K562 (cell line): ENCODE measurements around the gene SCAMP5. TPM values are rescaled to one million over a fixed set of nuclear protein-coding genes. Genes with fewer than 3 reads are reported as not detected.

ENCODE experiments used
- ARID2 ChIP-seq: fragments of 450-650 bp; IDR thresholded peaks from 2 replicates; pipeline ENCODE4 v1.6.1; 2017; ENCODE audit warnings: antibody characterized with exemption, mild to moderate bottlenecking
- GABPA ChIP-seq: fragments of 200-800 bp; sonication (Bioruptor generic); conservative IDR thresholded peaks from 2 replicates; pipeline ENCODE4 v1.6.1; 2016; ENCODE audit warnings: low read depth, missing genetic modification characterization, missing compliant biosample characterization
- SMARCC2 ChIP-seq: fragments of 450-650 bp; IDR thresholded peaks from 2 replicates; pipeline ENCODE4 v1.6.1; 2017; ENCODE audit warnings: antibody characterized with exemption, moderate library complexity, mild to moderate bottlenecking, low read depth
- ZNF780A ChIP-seq: fragments of 250-450 bp; sonication (Bioruptor Pico); IDR thresholded peaks from 2 replicates; pipeline ENCODE4 v1.5.0; 2021; ENCODE audit warnings: mild to moderate bottlenecking
- polyA plus RNA-seq, 8 experiments: library from polyadenylated mRNA; depleted of rRNA in 4 of 8; stranded (reverse) in 5 of 8; unstranded in 3 of 8; fragments of >200 nt; fragmentation: Nextera tagmentation in 2 of 8; fragmentation: Illumina TruSeq in 1 of 8; extraction: Ambion mirVana in 2 of 8; extraction: Trizol in 1 of 8; gene quantifications; 2 replicates each; pipeline versions ENCODE4 v1.2.1 to v1.2.3, GENCODE V29; 2011 to 2014; ENCODE audit warnings: inconsistent platforms in 1 of 8, missing spikeins in 1 of 8
- total RNA-seq, 7 experiments: library from RNA; depleted of rRNA in 6 of 7; stranded (reverse); fragments of >200 nt in 6 of 7; fragmentation: Illumina TruSeq in 2 of 7; extraction: Trizol in 2 of 7; gene quantifications; 2 replicates each; pipeline versions ENCODE4 v1.2.1 to v1.2.3, GENCODE V29; 2011 to 2021; ENCODE audit warnings: low replicate concordance in 1 of 7
- TF ChIP-seq, protein P1 (sequence below): IDR thresholded peaks from 3 replicates; pipeline ENCODE4 v1.6.1; 2011; ENCODE audit warnings: borderline replicate concordance, mild to moderate bottlenecking, moderate library complexity; ENCODE audit not compliant: insufficient read length; ENCODE audit errors: extremely low read depth
- TF ChIP-seq, protein P2 (sequence below): fragments of 450-650 bp; formaldehyde crosslinking; IDR thresholded peaks from 2 replicates; pipeline ENCODE4 v1.4.0; 2020; ENCODE audit warnings: mild to moderate bottlenecking, moderate library complexity
- TF ChIP-seq, protein P3 (sequence below): fragments of 450-650 bp; formaldehyde crosslinking; IDR thresholded peaks from 2 replicates; pipeline ENCODE4 v1.4.0; 2022; ENCODE audit warnings: mild to moderate bottlenecking, moderate library complexity

The SCAMP5 gene
- total and polyA plus RNA-seq, 9 of the 15 experiments (the other 6 are each of a cell fraction or from before 2014, with no cell fraction given): 0.09 to 0.29 (median 0.19) TPM; not detected in 5

DNA sequence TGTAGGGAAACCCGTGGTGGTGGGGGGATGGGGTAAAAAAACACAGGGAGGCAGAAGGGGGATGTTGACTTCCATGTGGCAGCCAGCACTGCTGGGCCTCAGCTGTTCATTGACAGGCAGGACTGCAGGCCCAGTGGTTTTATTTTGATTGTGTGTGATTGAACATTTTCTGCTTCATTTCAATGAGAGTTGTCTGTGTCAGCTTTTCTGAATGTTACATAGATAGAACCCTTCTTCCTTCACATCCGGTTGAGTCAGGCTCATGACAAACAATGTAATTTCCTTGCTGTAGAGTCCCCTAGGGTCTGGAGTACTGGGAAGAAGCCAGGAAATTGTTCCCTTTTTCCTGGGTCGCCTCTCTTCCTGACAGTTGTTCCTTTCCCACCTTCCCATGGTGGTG, 30.6 kb upstream of the SCAMP5 start (continued):
- TF ChIP-seq, protein P1, sequence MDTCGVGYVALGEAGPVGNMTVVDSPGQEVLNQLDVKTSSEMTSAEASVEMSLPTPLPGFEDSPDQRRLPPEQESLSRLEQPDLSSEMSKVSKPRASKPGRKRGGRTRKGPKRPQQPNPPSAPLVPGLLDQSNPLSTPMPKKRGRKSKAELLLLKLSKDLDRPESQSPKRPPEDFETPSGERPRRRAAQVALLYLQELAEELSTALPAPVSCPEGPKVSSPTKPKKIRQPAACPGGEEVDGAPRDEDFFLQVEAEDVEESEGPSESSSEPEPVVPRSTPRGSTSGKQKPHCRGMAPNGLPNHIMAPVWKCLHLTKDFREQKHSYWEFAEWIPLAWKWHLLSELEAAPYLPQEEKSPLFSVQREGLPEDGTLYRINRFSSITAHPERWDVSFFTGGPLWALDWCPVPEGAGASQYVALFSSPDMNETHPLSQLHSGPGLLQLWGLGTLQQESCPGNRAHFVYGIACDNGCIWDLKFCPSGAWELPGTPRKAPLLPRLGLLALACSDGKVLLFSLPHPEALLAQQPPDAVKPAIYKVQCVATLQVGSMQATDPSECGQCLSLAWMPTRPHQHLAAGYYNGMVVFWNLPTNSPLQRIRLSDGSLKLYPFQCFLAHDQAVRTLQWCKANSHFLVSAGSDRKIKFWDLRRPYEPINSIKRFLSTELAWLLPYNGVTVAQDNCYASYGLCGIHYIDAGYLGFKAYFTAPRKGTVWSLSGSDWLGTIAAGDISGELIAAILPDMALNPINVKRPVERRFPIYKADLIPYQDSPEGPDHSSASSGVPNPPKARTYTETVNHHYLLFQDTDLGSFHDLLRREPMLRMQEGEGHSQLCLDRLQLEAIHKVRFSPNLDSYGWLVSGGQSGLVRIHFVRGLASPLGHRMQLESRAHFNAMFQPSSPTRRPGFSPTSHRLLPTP: no peak
- TF ChIP-seq SMARCC2: no peak
- TF ChIP-seq ZNF780A: no peak
- TF ChIP-seq, protein P2, sequence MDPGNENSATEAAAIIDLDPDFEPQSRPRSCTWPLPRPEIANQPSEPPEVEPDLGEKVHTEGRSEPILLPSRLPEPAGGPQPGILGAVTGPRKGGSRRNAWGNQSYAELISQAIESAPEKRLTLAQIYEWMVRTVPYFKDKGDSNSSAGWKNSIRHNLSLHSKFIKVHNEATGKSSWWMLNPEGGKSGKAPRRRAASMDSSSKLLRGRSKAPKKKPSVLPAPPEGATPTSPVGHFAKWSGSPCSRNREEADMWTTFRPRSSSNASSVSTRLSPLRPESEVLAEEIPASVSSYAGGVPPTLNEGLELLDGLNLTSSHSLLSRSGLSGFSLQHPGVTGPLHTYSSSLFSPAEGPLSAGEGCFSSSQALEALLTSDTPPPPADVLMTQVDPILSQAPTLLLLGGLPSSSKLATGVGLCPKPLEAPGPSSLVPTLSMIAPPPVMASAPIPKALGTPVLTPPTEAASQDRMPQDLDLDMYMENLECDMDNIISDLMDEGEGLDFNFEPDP (CRISPR knock-in tag): no peak
- TF ChIP-seq ARID2: no peak
- TF ChIP-seq, protein P3, sequence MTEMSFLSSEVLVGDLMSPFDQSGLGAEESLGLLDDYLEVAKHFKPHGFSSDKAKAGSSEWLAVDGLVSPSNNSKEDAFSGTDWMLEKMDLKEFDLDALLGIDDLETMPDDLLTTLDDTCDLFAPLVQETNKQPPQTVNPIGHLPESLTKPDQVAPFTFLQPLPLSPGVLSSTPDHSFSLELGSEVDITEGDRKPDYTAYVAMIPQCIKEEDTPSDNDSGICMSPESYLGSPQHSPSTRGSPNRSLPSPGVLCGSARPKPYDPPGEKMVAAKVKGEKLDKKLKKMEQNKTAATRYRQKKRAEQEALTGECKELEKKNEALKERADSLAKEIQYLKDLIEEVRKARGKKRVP (CRISPR knock-in tag): no peak
- 0 out of 2 replicates have a peak, but pooled peaks have one; percentile 13 for TF ChIP-seq GABPA (tag)
